ENCODE measurements around the gene HECTD1.
A peak's percentile ranks its signal among the peaks of the same experiment; 100 is the strongest.
"Not testable (repeated sequence)": the region's sequence is repeated elsewhere in the genome, so short reads cannot be mapped to it uniquely, and the experiment has no call there.

Gene HECTD1

GRCh38 chr14:31232081-31232480 lies 24.5 kb upstream of the HECTD1 start:
- Mint-ChIP-seq H3K9me3 (no peaks in the 10 kb centered on the region), H3K4me1 (no peaks in the 10 kb centered on the region), H3K36me3 (no peaks in the 10 kb centered on the region), H3K27ac (no peak overlapping the region), H3K4me3 (no peak overlapping the region), H3K27me3 (no peaks in the 10 kb centered on the region)

- not testable (repeated sequence) for H3K4me1 Mint-ChIP-seq, H3K36me3 Mint-ChIP-seq, H3K4me3 Mint-ChIP-seq, H3K27me3 Mint-ChIP-seq, H3K9me3 Mint-ChIP-seq, H3K27ac Mint-ChIP-seq
Observed at GRCh38 chr14:31231272-31231671, 23.7 kb upstream of the HECTD1 start.

GRCh38 chr14:31230573-31230958 lies 23.0 kb upstream of the HECTD1 start:
- Mint-ChIP-seq H3K4me3 (no peak overlapping the region), H3K9me3 (no peaks in the 10 kb centered on the region), H3K27me3 (no peaks in the 10 kb centered on the region)

GRCh38 chr14:31229638-31230572 lies 22.3 kb upstream of the HECTD1 start:
- no peaks in the 10 kb centered on the region for H3K9me3 Mint-ChIP-seq
- H3K27ac Mint-ChIP-seq, result no peak overlapping the region
- no peaks in the 10 kb centered on the region for H3K36me3 Mint-ChIP-seq
- H3K27me3 Mint-ChIP-seq, result no peaks in the 10 kb centered on the region
- no peak overlapping the region for H3K4me3 Mint-ChIP-seq
- H3K4me1 Mint-ChIP-seq, result no peaks in the 10 kb centered on the region

More at GRCh38 chr14:31230573-31230958, 23.0 kb upstream of the HECTD1 start:
- Mint-ChIP-seq H3K36me3 (no peaks in the 10 kb centered on the region), H3K27ac (no peak overlapping the region), H3K4me1 (no peaks in the 10 kb centered on the region)

GRCh38 chr14:31229009-31229408 lies 21.4 kb upstream of the HECTD1 start:
- H3K36me3 Mint-ChIP-seq, result no peaks in the 10 kb centered on the region

GRCh38 chr14:31228533-31228932 lies 20.9 kb upstream of the HECTD1 start:
- H3K36me3 Mint-ChIP-seq, result no peaks in the 10 kb centered on the region
- no peak overlapping the region for H3K4me3 Mint-ChIP-seq
- H3K27ac Mint-ChIP-seq, result no peak overlapping the region
- no peaks in the 10 kb centered on the region for H3K4me1 Mint-ChIP-seq
- no peaks in the 10 kb centered on the region for H3K9me3 Mint-ChIP-seq
- H3K27me3 Mint-ChIP-seq, result no peaks in the 10 kb centered on the region

More at GRCh38 chr14:31229009-31229408, 21.4 kb upstream of the HECTD1 start:
- no peaks in the 10 kb centered on the region for H3K27me3 Mint-ChIP-seq
- H3K27ac Mint-ChIP-seq, result no peak overlapping the region
- no peaks in the 10 kb centered on the region for H3K9me3 Mint-ChIP-seq
- H3K4me1 Mint-ChIP-seq, result no peaks in the 10 kb centered on the region
- no peak overlapping the region for H3K4me3 Mint-ChIP-seq

GRCh38 chr14:31224808-31225207 lies 17.2 kb upstream of the HECTD1 start:
- no peak overlapping the region for H3K27ac Mint-ChIP-seq
- H3K27me3 Mint-ChIP-seq, result no peaks in the 10 kb centered on the region
- no peaks in the 10 kb centered on the region for H3K9me3 Mint-ChIP-seq
- no peak overlapping the region for H3K4me3 Mint-ChIP-seq
- H3K4me1 Mint-ChIP-seq, result no peaks in the 10 kb centered on the region
- no peaks in the 10 kb centered on the region for H3K36me3 Mint-ChIP-seq

- Mint-ChIP-seq H3K27me3 (no peaks in the 10 kb centered on the region), H3K4me1 (no peaks in the 10 kb centered on the region), H3K9me3 (no peaks in the 10 kb centered on the region), H3K4me3 (no peak overlapping the region), H3K27ac (no peak overlapping the region), H3K36me3 (no peaks in the 10 kb centered on the region)
Observed at GRCh38 chr14:31223331-31223730, 15.7 kb upstream of the HECTD1 start.

GRCh38 chr14:31222834-31223233 lies 15.2 kb upstream of the HECTD1 start:
- H3K36me3 Mint-ChIP-seq, result no peaks in the 10 kb centered on the region
- H3K4me1 Mint-ChIP-seq, result no peaks in the 10 kb centered on the region
- no peaks in the 10 kb centered on the region for H3K27me3 Mint-ChIP-seq
- H3K4me3 Mint-ChIP-seq, result no peak overlapping the region
- H3K9me3 Mint-ChIP-seq, result no peaks in the 10 kb centered on the region
- no peak overlapping the region for H3K27ac Mint-ChIP-seq

GRCh38 chr14:31221266-31221665 lies 13.7 kb upstream of the HECTD1 start:
- Mint-ChIP-seq H3K27ac (no peak overlapping the region), H3K4me1 (no peaks in the 10 kb centered on the region), H3K4me3 (no peak overlapping the region), H3K9me3 (no peaks in the 10 kb centered on the region), H3K36me3 (no peaks in the 10 kb centered on the region), H3K27me3 (no peaks in the 10 kb centered on the region)

GRCh38 chr14:31219169-31219568 lies 11.6 kb upstream of the HECTD1 start:
- Mint-ChIP-seq H3K27ac (no peak overlapping the region), H3K4me1 (no peaks in the 10 kb centered on the region), H3K4me3 (no peak overlapping the region), H3K9me3 (no peaks in the 10 kb centered on the region), H3K27me3 (no peaks in the 10 kb centered on the region), H3K36me3 (no peaks in the 10 kb centered on the region)

GRCh38 chr14:31216359-31216758 lies 8.8 kb upstream of the HECTD1 start:
- Mint-ChIP-seq H3K4me3 (no peak overlapping the region), H3K27me3 (no peaks in the 10 kb centered on the region), H3K9me3 (no peaks in the 10 kb centered on the region), H3K27ac (no peak overlapping the region), H3K4me1 (no peaks in the 10 kb centered on the region), H3K36me3 (no peaks in the 10 kb centered on the region)

GRCh38 chr14:31212893-31213292 lies 5.3 kb upstream of the HECTD1 start:
- Mint-ChIP-seq H3K27ac (no peak overlapping the region), H3K9me3 (no peaks in the 10 kb centered on the region), H3K4me1 (peaks cover 28% of the 10 kb centered on the region), H3K4me3 (no peak overlapping the region), H3K27me3 (no peaks in the 10 kb centered on the region), H3K36me3 (no peaks in the 10 kb centered on the region)

GRCh38 chr14:31209605-31210004 lies 2.0 kb upstream of the HECTD1 start:
- Mint-ChIP-seq H3K4me3 (no peak overlapping the region), H3K27ac (no peak overlapping the region), H3K9me3 (no peaks in the 10 kb centered on the region), H3K27me3 (no peaks in the 10 kb centered on the region), H3K4me1 (peaks cover 47% of the 10 kb centered on the region), H3K36me3 (peaks cover 2% of the 10 kb centered on the region)

- Mint-ChIP-seq H3K9me3 (no peaks in the 10 kb centered on the region), H3K27ac (peak overlapping the region; percentile 99), H3K27me3 (no peaks in the 10 kb centered on the region), H3K4me1 (peaks cover 55% of the 10 kb centered on the region), H3K36me3 (peaks cover 7% of the 10 kb centered on the region), H3K4me3 (peak overlapping the region; percentile 91)
Observed at GRCh38 chr14:31208546-31209424, 1.2 kb upstream of the HECTD1 start.

GRCh38 chr14:31207287-31207754 lies 272 bp downstream of the HECTD1 start:
- H3K27ac Mint-ChIP-seq, result peak overlapping the region; percentile 97
- peak overlapping the region; percentile 91 for H3K4me3 Mint-ChIP-seq
- H3K36me3 Mint-ChIP-seq, result peaks cover 13% of the 10 kb centered on the region
- no peaks in the 10 kb centered on the region for H3K27me3 Mint-ChIP-seq
- peaks cover 66% of the 10 kb centered on the region for H3K4me1 Mint-ChIP-seq
- H3K9me3 Mint-ChIP-seq, result no peaks in the 10 kb centered on the region

Data from activated naive CD4-positive, alpha-beta T cell treated with anti-CD3 and anti-CD28 coated beads, Interleukin-2, amount 50 U/mL, for 24 hours (primary cell).